HG02840 (cell line): ENCODE results near the gene HAND1.
A peak's percentile ranks its signal among the peaks of the same experiment; 100 is the strongest.

Experiments used
- ATAC-seq: cut with Tn5 transposase; IDR thresholded peaks from one replicate; pipeline ENCODE4 v1.9.1; 2021; ENCODE audit warnings: mild to moderate bottlenecking, moderate library complexity, moderate number of reproducible peaks; ENCODE audit not compliant: unreplicated experiment, low FRiP score

Gene HAND1

GRCh38 chr5:154464438-154464837 lies 13.6 kb downstream of the HAND1 start:
- ATAC-seq = no peak

GRCh38 chr5:154461531-154461930 lies 16.5 kb downstream of the HAND1 start:
- ATAC-seq = no peak

GRCh38 chr5:154460172-154460571 lies 17.9 kb downstream of the HAND1 start:
- ATAC-seq = no peak

GRCh38 chr5:154459015-154459414 lies 19.0 kb downstream of the HAND1 start:
- no peak for ATAC-seq

GRCh38 chr5:154456540-154456939 lies 21.5 kb downstream of the HAND1 start:
- ATAC-seq = no peak

GRCh38 chr5:154455585-154455984 lies 22.4 kb downstream of the HAND1 start:
- no peak for ATAC-seq

- ATAC-seq = no peak
Measured at GRCh38 chr5:154451957-154452356, 26.1 kb downstream of the HAND1 start.

GRCh38 chr5:154449786-154450185 lies 28.2 kb downstream of the HAND1 start:
- ATAC-seq = no peak

- no peak for ATAC-seq
Measured at GRCh38 chr5:154447089-154447725, 30.8 kb downstream of the HAND1 start.

GRCh38 chr5:154446195-154447088 lies 31.6 kb downstream of the HAND1 start:
- peak; percentile 15 for ATAC-seq

- ATAC-seq = peak; percentile 91
Measured at GRCh38 chr5:154445422-154446194, 32.4 kb downstream of the HAND1 start, which contains the start of gene SAP30L. TSS of gene SAP30L (plus strand) at chr5:154445997. CDS start at chr5:154446605, 608 bp downstream.

- peak; percentile 17 for ATAC-seq
Measured at GRCh38 chr5:154444556-154445421, 33.2 kb downstream of the HAND1 start.

- no peak for ATAC-seq
Measured at GRCh38 chr5:154442801-154443200, 35.2 kb downstream of the HAND1 start.

GRCh38 chr5:154440540-154440939 lies 37.5 kb downstream of the HAND1 start:
- no peak for ATAC-seq

GRCh38 chr5:154437281-154437965 lies 40.6 kb downstream of the HAND1 start:
- no peak for ATAC-seq

GRCh38 chr5:154435226-154435625 lies 42.8 kb downstream of the HAND1 start:
- no peak for ATAC-seq

GRCh38 chr5:154430961-154431630 lies 46.9 kb downstream of the HAND1 start:
- no peak for ATAC-seq

- ATAC-seq = no peak
Measured at GRCh38 chr5:154430466-154430865, 47.6 kb downstream of the HAND1 start.

- no peak for ATAC-seq
Measured at GRCh38 chr5:154429341-154429740, 48.7 kb downstream of the HAND1 start.
